NCI-H187 treated with DMSO at 0.1 percent for 48 hours (cell line): ENCODE results near the gene OR4K1.
"Not testable (repeated sequence)": the region's sequence is repeated elsewhere in the genome, so short reads cannot be mapped to it uniquely, and the experiment has no call there.

ENCODE experiments used
- DNase-seq: peaks from one replicate; lab custom pipeline; 2025; lab: John Stamatoyannopoulos, UW

Gene OR4K1, protein sequence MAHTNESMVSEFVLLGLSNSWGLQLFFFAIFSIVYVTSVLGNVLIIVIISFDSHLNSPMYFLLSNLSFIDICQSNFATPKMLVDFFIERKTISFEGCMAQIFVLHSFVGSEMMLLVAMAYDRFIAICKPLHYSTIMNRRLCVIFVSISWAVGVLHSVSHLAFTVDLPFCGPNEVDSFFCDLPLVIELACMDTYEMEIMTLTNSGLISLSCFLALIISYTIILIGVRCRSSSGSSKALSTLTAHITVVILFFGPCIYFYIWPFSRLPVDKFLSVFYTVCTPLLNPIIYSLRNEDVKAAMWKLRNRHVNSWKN

DNA sequence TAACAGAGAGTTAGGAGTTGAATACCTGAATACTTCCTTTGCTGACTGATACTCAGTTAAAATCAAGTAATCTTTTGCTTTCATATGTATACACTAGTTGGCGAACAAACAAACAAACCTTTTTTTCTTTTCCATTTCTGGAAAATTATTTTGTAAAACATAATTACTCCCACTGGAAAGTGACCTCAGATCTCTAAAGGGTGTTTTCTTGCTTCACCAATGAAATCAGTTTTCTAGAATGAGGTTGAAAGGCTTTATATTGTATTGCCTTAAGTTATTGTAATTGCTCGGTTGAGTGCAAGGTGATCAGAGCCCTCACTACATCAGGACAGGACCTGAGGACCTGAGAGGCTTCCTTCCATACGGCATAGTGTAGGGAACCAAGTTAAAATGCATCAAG lies at the start of gene OR4K1:
OR4K1 (plus strand) TSS at position 301 of the 400 bp plus-strand sequence. CDS start 4,750 bp downstream, outside the sequence.
- no peak for DNase-seq

DNA sequence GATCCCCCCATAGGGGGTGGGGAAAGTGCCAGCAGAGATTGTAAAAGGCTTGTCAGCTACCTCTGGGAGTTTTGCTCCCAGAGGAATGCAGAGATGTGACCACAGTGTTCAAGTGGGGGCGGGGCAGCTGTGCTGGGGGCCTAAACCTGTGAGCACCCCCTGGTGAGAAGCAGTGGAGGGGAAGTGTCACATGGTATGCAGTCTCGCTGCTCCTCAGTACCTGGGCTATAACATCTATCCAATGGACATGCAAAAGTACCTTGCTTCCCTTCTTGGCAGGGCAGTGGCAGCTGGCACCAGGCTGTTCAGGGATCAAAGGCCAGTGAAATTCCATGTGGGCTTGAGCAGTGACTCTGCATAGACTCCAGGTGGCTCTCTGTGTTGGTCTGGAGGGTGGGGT lies 35.4 kb upstream of the OR4K1 start:
- no peak for DNase-seq

DNA sequence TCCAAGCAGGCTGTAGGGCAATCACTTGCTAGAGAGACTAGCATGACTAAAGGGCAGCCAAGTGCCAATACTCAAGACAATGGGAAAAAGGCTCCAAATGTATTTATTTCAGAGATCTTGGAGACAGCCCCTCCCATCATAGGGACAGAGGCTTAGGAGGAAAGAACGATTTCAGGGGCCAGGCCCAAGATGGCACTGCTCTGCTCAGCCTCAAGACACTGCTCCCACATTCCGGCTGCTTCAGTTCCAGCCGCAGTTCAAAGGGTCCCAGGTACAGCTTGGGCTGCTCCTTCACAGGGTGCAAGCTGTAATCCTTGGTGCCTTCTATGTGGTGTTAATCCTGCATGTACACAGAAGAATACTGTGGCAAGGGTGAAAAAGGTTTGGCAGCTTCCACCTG lies 29.7 kb upstream of the OR4K1 start:
- no peak for DNase-seq

DNA sequence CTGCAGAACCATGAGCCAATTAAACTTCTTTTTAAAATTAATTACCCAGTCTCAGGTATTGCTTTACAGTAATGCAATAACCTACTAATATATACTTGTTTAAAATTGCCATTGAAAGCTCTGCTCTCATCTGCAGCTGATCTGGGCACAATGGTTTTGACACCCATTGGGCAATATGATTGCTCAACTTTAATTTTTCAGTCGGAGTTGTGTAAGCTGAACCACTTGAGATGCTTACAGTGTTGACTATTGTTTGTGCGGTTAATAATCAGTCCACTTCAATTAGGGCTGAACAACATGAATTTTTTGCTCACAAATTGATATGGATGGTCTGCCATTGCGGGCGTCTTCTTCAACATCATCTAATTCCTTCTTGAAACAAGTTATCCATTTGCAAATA lies 28.3 kb upstream of the OR4K1 start:
- no peak for DNase-seq

DNA sequence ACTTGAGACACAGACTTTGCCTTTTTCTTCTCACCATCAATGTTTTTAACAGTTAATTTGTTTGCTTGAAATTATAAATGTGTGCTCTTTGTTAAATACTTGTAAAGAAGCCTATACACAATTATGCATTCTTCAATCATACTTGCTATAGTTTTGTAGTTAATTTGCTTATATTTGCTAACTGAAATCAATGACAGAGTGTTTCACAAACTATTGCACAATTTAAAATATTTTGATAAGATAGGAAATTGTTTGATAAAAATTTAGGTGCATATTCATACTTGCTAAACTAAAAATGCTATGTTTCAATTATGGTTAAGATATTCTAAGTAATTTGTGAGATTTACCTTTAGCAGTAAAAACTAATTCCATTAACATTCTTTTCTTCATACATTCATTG lies 24.1 kb upstream of the OR4K1 start:
- no peak for DNase-seq

DNA sequence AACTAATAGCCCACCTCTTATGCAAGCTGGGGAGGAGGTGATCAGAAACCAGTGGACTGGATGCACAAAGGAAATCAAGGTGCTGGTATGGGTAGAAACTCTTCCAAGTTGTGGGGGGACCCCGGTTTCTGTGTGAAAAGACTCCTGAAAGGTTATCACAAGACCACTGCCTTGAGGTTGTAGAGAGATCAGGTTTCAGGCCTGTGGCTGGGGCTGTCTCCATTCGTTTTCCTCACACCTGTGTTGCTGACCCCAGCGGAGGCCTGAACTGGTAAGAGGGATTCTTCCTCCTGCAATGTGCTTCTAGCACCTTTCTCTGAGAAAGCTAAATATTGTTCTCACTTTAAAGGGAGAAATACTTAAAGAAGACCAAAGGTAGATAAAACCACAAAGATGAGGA lies 19.6 kb upstream of the OR4K1 start:
- no peak for DNase-seq

DNA sequence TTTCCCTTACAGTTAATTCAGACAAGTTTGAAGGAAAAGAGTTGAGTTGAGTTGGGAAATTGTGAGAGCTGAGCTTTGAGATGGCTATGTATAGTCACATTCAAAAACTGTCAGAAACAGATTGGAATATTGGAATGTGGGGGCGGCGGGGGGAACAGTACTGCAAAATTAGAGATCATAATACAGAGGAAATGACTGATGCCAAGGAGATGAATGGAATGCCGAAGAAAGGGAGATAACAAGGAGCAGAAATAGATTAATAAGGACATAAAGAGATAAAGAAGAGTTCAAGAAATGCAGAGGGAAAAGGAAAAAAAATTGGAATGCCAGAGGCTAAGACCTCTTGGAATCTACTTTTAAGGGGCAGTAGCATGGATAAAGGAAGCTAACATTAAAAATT lies 13.5 kb upstream of the OR4K1 start:
- DNase-seq = no peak

DNA sequence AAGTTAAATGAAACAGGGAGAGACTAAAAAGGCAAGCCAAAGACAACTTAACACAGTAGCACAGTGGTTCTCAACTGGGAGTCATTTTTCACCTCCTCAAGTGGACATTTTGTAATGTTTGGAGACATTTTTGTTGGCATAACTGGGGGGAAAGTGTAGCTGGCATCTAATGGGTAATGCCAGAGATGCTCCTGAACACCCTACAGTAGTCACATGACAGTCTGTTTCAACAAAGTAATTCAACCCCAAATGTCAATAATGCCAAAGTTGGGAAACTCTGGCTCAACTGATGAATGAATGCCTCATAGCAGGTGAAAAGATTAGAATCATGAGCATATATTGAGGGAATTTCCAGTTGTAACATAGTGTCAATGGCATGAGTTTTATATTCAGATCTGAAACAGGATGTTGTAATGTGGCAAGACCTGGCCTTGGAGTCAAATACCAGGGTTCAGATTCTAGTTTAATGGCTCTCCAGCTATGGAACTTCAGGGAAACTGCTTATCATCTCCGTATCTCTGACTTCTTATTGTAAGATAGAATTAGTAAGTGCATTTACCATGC lies 12.7 kb upstream of the OR4K1 start:
- DNase-seq = no peak

DNA sequence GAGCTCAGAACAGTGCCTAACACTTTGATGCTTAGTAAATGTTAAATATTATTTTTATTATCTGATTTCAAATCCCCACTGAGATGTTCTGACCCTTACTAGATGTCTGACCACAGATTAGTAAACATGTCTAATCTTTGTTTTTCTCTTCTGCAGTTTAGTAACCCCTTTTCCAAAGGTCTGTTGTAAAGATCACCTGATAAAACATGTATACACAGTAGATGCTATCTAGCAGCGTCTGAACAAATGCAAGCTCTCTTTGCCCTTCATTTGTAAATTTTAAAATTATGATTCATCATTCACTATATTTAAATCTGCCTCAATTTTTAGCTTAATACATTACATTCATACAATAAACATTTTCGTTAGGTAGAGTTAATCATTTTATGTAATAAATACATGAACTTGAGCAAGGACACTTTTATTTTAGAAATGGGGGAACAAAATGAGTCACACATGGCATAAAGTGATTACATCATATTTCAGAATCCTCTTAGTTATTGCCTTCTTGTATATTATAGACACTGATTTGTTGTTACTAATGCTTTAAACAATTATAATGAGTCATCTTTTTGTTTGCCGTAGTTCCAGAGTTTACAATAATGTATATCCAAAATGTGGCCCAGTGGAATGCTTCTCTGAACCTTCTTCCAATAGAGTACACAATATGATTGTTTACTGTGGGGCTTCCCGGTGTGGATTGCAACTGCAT lies 12.0 kb upstream of the OR4K1 start:
- DNase-seq = no peak

DNA sequence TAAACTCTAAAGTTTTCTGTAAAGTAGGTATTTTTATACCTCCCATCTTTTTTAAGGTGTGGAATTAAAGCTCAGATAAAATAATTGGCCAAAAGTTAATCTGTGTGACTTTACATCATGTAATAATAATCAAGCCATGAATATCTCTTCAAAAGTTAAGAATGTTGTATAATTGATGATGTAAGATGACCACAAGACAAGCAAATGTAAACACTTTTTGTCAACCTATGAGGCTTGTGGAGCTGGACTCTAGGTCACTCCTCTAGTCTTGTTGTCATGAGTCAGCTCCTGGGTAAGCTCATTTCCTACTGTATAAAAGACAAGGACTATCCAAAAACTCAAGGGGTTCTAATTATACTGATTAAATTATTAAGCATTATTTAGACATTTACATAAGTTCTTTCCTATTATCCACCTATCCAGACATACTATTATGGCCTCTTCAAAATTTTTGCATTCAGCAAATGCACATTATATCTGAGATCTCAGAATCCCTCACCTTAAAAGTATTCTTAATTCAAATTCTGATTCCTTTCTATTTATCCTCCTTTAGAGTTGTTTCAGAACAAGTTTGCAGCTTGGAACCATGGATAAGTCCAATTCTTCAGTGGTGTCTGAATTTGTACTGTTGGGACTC lies 10.6 kb upstream of the OR4K1 start, which contains the start of gene OR4K5:
OR4K5 (plus strand) TSS at position 587 of the 637 bp plus-strand sequence; CDS start at position 587, 0 bp downstream.
- no peak for DNase-seq

DNA sequence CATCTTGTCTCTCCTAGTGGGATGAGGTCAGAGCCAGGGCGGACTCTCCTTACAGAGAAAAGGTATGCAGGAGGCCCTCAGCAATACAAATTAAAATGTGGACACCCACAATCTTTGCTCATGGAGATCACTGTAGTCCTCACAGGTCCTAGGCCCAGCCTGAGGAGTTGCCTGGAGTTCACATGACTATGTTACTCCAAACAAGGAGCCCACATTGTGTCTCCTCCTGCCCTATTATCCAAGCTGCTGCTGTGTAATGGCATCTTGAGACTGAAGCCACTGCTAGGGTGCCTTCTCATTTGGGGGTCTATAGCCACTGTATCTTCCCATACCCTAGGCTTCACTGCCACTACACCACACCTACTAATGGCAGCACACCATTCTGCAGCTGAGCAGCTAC lies 11.0 kb downstream of the OR4K1 start:
- no peak for DNase-seq

DNA sequence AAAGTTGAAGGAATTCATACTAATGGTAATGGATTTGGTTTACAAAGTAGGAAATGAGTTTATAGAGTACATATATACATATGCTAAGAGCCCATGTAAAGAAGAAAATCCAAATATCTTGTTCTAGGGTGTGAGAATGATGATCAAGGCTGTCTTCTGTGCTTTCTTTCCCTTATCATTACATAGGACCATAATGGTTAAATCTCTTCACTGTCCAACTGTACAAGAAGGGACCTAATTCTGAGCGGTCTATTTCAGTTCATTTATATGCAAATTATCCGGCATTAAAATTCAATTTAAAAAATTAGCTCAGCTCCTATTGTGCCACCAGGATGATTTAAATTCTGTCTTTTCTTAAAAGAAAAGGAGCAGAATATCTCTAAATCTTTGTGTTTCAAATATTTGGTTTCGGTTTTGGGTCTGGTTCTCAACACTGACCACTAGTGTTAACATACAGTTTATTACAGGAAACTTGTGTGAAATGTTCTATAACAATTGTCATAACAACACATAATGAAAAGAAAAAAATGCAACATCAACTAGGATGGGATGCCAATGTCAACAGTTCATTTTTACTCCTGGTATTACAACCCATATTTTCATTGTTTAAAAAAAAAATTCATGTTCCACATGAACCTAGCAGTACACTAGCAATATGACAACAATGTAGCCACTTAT lies 16.8 kb downstream of the OR4K1 start:
- DNase-seq = no peak

DNA sequence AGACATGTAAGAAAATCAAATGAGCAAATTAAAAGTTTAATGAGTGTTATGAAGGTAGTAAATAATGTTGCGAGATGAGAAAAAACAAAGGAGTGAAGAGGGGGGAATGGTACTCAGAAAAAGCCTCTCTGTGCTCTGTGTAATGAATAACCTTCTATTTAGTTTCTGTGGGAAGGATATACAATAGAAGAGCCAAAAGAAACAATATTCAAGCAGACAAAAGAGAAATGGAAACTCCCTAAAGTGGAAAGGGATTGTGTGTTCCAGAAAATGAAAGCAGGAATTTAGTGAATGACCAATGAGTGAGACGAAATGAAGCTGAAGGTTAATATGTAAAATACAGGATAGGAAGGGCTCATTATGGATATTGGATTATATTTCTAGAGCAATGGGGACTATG lies 18.5 kb downstream of the OR4K1 start:
- no peak for DNase-seq

DNA sequence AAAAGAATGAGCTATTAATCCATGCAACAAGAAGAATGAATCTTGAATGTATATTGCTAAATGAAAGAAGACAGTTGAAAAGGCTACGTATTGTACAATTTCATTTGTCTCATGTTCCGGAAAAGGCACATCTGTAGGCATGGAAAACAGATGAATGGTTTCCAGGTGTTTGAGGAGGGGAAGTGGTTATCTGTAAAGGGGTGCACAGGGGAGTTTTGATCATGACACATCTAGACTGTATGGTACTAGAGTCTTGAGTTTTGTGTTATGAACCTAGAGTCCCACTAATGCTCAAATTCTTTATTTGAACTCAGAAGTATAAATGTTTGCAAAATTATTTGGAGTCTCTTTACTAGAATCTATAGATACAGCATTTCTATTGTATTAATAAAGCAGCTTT lies 39.0 kb downstream of the OR4K1 start:
- not testable (repeated sequence) for DNase-seq

DNA sequence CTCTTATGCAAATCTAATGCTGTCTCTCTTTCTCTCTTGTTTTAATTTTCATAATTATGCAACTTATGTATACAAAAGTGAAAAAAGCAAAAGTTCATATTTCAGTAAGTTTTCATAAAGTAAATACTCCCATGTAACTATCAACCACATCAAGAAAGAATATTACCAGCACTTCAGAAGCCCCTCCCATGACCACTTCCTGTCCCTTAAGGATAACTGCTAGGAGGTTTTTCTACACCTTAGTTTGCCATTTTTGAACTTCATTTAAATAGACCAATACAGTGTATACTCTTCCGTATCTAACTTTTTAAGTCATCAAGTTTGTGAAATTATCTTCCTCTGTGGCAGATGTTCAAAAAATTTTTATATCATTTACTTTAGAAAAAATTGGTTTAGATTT lies 44.1 kb downstream of the OR4K1 start:
- DNase-seq = no peak

DNA sequence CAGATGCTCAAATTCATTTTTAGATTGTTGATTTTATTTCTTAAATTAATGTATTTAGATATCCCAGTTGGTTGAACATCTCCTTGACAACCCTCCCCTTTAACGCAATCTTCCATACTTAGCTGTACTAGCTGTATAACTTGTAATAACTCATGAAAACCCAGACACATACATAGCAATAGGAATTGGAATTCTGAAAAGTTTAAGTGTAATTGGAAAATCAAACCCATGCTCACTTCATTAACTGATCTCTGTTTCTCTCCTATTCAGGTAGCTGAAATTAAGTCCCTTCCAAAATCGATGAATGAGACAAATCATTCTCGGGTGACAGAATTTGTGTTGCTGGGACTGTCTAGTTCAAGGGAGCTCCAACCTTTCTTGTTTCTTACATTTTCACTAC lies 44.6 kb downstream of the OR4K1 start, which contains the start of gene OR4K15:
OR4K15 (plus strand) TSS at position 301 of the 400 bp plus-strand sequence; CDS start at position 301, 0 bp downstream.
- DNase-seq = no peak
